HCT116 (cell line): ENCODE results near the gene NPR1. TPM values are rescaled to one million over a fixed set of nuclear protein-coding genes. Genes with fewer than 3 reads are reported as not detected.

Experiments used
- ATAC-seq: fragments of 200-7000 bp; cut with Tn5 transposase; 2 replicates; pipeline ENCODE4 v1.9.1; 2020; ENCODE audit warnings: mild to moderate bottlenecking, moderate library complexity
- BruUV-seq: library from RNA; stranded (reverse); fragments of 400-500 nt; replicated peaks from 2 replicates; lab custom pipeline; 2021; lab: Mats Ljungman, UMichigan
- CTCF ChIA-PET: fragments of 300-600 bp; sonication (Branson Sonifier 250); formaldehyde crosslinking; loops from one replicate; lab custom pipeline; 2021; ENCODE audit warnings: antibody characterized with exemption; lab: Charles Lee
- POLR2A ChIA-PET: fragments of 300-600, 350-600 bp; sonication (Branson Sonifier 250); formaldehyde crosslinking; loops from one replicate; lab custom pipeline; 2021; ENCODE audit warnings: antibody characterized with exemption; lab: Charles Lee
- RAD21 ChIA-PET, 2 experiments: fragments of 300-600 bp; sonication (Branson Sonifier 250); formaldehyde crosslinking; loops; one replicate each; lab custom pipeline; 2023; ENCODE audit warnings: low total read pairs in 2 of 2; ENCODE audit not compliant: uncharacterized antibody in 2 of 2, unreplicated experiment in 2 of 2, low non-redundant PET in 1 of 2; lab: Charles Lee
- DNase-seq: peaks from one replicate; pipeline ENCODE4 v3.0.0-alpha.2; 2010; ENCODE audit warnings: low read depth, low spot score
- H2AFZ ChIP-seq: fragments of 200-600 bp; shearing (Covaris generic), sonication (generic); 2 replicates; pipeline ENCODE4 v1.6.1; 2017; ENCODE audit warnings: low read depth, mixed run types, mixed read lengths, antibody characterized with exemption, low read length; ENCODE audit not compliant: poor library complexity, severe bottlenecking
- H3K27ac ChIP-seq: 2 replicates; pipeline ENCODE4 v1.5.1; 2012; ENCODE audit warnings: low read depth, low read length
- H3K27me3 ChIP-seq: fragments of 200-600 bp; sonication (generic); 2 replicates; pipeline ENCODE4 v1.6.1; 2016; ENCODE audit warnings: mixed run types, low read length, mixed read lengths; ENCODE audit not compliant: insufficient read depth
- H3K36me3 ChIP-seq, 2 experiments: fragments of 200-500 bp in 1 of 2; fragments of 200-600 bp in 1 of 2; sonication (Bioruptor generic) in 1 of 2; sonication (generic) in 1 of 2; 2 replicates each; pipeline versions ENCODE4 v1.5.1 to v1.6.1; 2014 to 2016; ENCODE audit warnings: low read length in 2 of 2, inconsistent platforms in 1 of 2, mixed read lengths in 1 of 2, mixed run types in 1 of 2; ENCODE audit not compliant: insufficient read depth in 2 of 2, control insufficient read depth in 1 of 2
- H3K4me1 ChIP-seq, 2 experiments: fragments of 200-600 bp in 1 of 2; sonication (generic) in 1 of 2; 2 replicates each; pipeline versions ENCODE4 v1.5.1 to v1.6.1; 2012 to 2017; ENCODE audit warnings: low read length in 2 of 2, inconsistent platforms in 1 of 2, mild to moderate bottlenecking in 1 of 2, mixed read lengths in 1 of 2, mixed run types in 1 of 2, moderate library complexity in 1 of 2; ENCODE audit not compliant: insufficient read depth in 2 of 2, control insufficient read depth in 1 of 2
- H3K4me2 ChIP-seq: fragments of 200-600 bp; sonication (generic); 2 replicates; pipeline ENCODE4 v1.6.1; 2017; ENCODE audit warnings: mixed run types, low read length, mixed read lengths
- H3K4me3 ChIP-seq, 2 experiments: fragments of 200-600 bp in 1 of 2; sonication (generic) in 1 of 2; replicated peaks in 1 of 2; 2 replicates each; pipeline ENCODE4 v1.5.1; 2011 to 2016; ENCODE audit warnings: low read length in 2 of 2, control low read depth in 1 of 2, low read depth in 1 of 2, mild to moderate bottlenecking in 1 of 2, mixed read lengths in 1 of 2, mixed run types in 1 of 2
- H3K79me2 ChIP-seq: fragments of 200-600 bp; sonication (generic); 2 replicates; pipeline ENCODE4 v1.6.1; 2017; ENCODE audit warnings: mild to moderate bottlenecking, mixed run types, low read length, moderate library complexity, mixed read lengths; ENCODE audit not compliant: insufficient read depth
- H3K9ac ChIP-seq: fragments of 200-600 bp; sonication (generic); 2 replicates; pipeline ENCODE4 v1.6.1; 2016; ENCODE audit warnings: low read length, mixed read lengths
- H3K9me2 ChIP-seq: fragments of 200-600 bp; sonication (generic), shearing (Covaris generic); 2 replicates; pipeline ENCODE4 v1.6.1; 2017; ENCODE audit warnings: mixed run types, mild to moderate bottlenecking, moderate library complexity; ENCODE audit not compliant: insufficient read depth
- H3K9me3 ChIP-seq, 2 experiments: fragments of 200-500 bp in 1 of 2; fragments of 200-600 bp in 1 of 2; sonication (Bioruptor generic) in 1 of 2; sonication (generic) in 1 of 2; 2 replicates each; pipeline ENCODE4 v1.6.1; 2014 to 2017; ENCODE audit warnings: low read length in 2 of 2, mixed read lengths in 2 of 2, inconsistent platforms in 1 of 2, low read depth in 1 of 2, mild to moderate bottlenecking in 1 of 2, mixed run types in 1 of 2, moderate library complexity in 1 of 2; ENCODE audit not compliant: control insufficient read depth in 1 of 2, insufficient read depth in 1 of 2
- H4K20me1 ChIP-seq: fragments of 200-600 bp; sonication (generic), shearing (Covaris generic); 2 replicates; pipeline ENCODE4 v1.6.1; 2017; ENCODE audit warnings: mixed run types, mild to moderate bottlenecking, moderate library complexity; ENCODE audit not compliant: insufficient read depth
- CBX3 ChIP-seq: IDR thresholded peaks from 2 replicates; pipeline ENCODE4 v1.6.1; 2012; ENCODE audit warnings: low read depth
- CEBPB ChIP-seq: IDR thresholded peaks from 2 replicates; pipeline ENCODE4 v1.6.1; 2012; ENCODE audit warnings: low read depth
- EGR1 ChIP-seq: IDR thresholded peaks from 2 replicates; pipeline ENCODE4 v1.6.1; 2012; ENCODE audit warnings: low read depth
- ELF1 ChIP-seq: IDR thresholded peaks from 2 replicates; pipeline ENCODE4 v1.6.1; 2012; ENCODE audit warnings: low read depth, borderline replicate concordance
- EZH2 ChIP-seq: fragments of 200-600 bp; sonication (generic); IDR thresholded peaks from 2 replicates; pipeline ENCODE4 v1.6.1; 2017; ENCODE audit warnings: antibody characterized with exemption, mixed run types
- EZH2phosphoT487 ChIP-seq: fragments of 200-600 bp; IDR thresholded peaks from 2 replicates; pipeline ENCODE4 v1.6.1; 2018; ENCODE audit warnings: antibody characterized with exemption, borderline replicate concordance
- JUND ChIP-seq: IDR thresholded peaks from 2 replicates; pipeline ENCODE4 v1.6.1; 2012
- POLR2A ChIP-seq: IDR thresholded peaks from 2 replicates; pipeline ENCODE4 v1.7.0; 2011; ENCODE audit warnings: borderline replicate concordance; ENCODE audit not compliant: insufficient read depth, insufficient read length; ENCODE audit errors: extremely low read depth
- RAD21 ChIP-seq: IDR thresholded peaks from 2 replicates; pipeline ENCODE4 v1.6.1; 2012; ENCODE audit warnings: low read depth, mild to moderate bottlenecking
- SP1 ChIP-seq: IDR thresholded peaks from 2 replicates; pipeline ENCODE4 v1.6.1; 2012; ENCODE audit warnings: low read depth
- ZFX ChIP-seq: fragments of 450-650 bp; IDR thresholded peaks from 2 replicates; pipeline ENCODE4 v1.6.1; 2017
- ZNF274 ChIP-seq: fragments of 200-500 bp; sonication (Bioruptor generic); IDR thresholded peaks from 2 replicates; pipeline ENCODE4 v1.6.1; 2014; ENCODE audit warnings: mild to moderate bottlenecking, low read depth, low read length, inconsistent platforms
- intact Hi-C: fragments of 100-400 bp; cut with micrococcal nuclease; formaldehyde crosslinking; loops from 2 replicates; pipeline ENCODE4 v1.10.0; 2022
- total RNA-seq: library from RNA; stranded (reverse); gene quantifications from one replicate; pipeline ENCODE4 v1.2.1, GENCODE V29; 2021; ENCODE audit not compliant: unreplicated experiment
- TF ChIP-seq, protein P1 (sequence below): IDR thresholded peaks from 2 replicates; pipeline ENCODE4 v1.6.1; 2012; ENCODE audit warnings: low read depth
- TF ChIP-seq, protein P2 (sequence below): IDR thresholded peaks from 2 replicates; pipeline ENCODE4 v1.6.1; 2011; ENCODE audit warnings: mild to moderate bottlenecking, low read length, moderate library complexity; ENCODE audit not compliant: insufficient replicate concordance; ENCODE audit errors: extremely low read depth
- TF ChIP-seq, protein P3 (sequence below): IDR thresholded peaks from 2 replicates; pipeline ENCODE4 v1.6.1; 2012
- TF ChIP-seq, protein P4 (sequence below): IDR thresholded peaks from 2 replicates; pipeline ENCODE4 v1.6.1; 2012

The NPR1 gene
- total RNA-seq, 1 experiment from 2014 or later: 0.07 TPM

DNA sequence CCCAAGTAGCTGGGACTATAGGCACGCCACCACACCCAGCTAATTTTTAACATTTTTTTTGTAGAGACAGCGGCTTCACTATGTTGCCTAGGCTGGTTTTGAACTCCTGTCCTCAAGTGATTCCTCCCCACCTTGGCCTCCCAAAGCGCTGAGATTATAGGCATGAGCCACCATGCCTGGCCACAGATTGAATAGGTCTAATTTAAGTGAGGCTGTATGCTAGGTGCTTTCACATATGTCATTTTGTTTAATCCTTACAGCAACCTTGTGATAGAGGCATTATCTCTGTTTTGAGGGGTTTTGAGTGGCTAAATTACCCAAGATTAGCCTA, 56.6 kb downstream of the NPR1 start:
- DNase-seq: no peak
- no peak overlapping the region for H3K4me2 ChIP-seq
- ChIA-PET CTCF (no interaction called here), POLR2A (no interaction called here), RAD21 (no interaction called here)
- H3K9ac ChIP-seq: no peak overlapping the region
- no peak overlapping the region for H3K27ac ChIP-seq
- H3K4me1 ChIP-seq: peaks cover 0 to 19% of the 10 kb centered on the region in 2 experiments; a peak in 2 of 4 replicates
- no TSS peak for BruUV-seq
- H2AFZ ChIP-seq: no peak overlapping the region
- no peaks in the 10 kb centered on the region for H3K9me2 ChIP-seq
- 0 out of 4 replicates have a peak, but pooled peaks cover 0 to 2% of the 10 kb centered on the region in 2 experiments for H3K36me3 ChIP-seq
- no peak for ATAC-seq
- H4K20me1 ChIP-seq: no peaks in the 10 kb centered on the region
- H3K4me3 ChIP-seq: no peak overlapping the region
- H3K27me3 ChIP-seq: no peaks in the 10 kb centered on the region
- H3K79me2 ChIP-seq: peaks cover 7% of the 10 kb centered on the region; the same call in 1 of the 2 replicates
- intact Hi-C loops: no loop called here
- no peak for TF ChIP-seq ZNF274
- TF ChIP-seq, protein P1, sequence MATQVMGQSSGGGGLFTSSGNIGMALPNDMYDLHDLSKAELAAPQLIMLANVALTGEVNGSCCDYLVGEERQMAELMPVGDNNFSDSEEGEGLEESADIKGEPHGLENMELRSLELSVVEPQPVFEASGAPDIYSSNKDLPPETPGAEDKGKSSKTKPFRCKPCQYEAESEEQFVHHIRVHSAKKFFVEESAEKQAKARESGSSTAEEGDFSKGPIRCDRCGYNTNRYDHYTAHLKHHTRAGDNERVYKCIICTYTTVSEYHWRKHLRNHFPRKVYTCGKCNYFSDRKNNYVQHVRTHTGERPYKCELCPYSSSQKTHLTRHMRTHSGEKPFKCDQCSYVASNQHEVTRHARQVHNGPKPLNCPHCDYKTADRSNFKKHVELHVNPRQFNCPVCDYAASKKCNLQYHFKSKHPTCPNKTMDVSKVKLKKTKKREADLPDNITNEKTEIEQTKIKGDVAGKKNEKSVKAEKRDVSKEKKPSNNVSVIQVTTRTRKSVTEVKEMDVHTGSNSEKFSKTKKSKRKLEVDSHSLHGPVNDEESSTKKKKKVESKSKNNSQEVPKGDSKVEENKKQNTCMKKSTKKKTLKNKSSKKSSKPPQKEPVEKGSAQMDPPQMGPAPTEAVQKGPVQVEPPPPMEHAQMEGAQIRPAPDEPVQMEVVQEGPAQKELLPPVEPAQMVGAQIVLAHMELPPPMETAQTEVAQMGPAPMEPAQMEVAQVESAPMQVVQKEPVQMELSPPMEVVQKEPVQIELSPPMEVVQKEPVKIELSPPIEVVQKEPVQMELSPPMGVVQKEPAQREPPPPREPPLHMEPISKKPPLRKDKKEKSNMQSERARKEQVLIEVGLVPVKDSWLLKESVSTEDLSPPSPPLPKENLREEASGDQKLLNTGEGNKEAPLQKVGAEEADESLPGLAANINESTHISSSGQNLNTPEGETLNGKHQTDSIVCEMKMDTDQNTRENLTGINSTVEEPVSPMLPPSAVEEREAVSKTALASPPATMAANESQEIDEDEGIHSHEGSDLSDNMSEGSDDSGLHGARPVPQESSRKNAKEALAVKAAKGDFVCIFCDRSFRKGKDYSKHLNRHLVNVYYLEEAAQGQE: no peak
- TF ChIP-seq EZH2: no peak
- TF ChIP-seq SP1: no peak
- no peak for TF ChIP-seq POLR2A
- TF ChIP-seq ELF1: no peak
- no peak for TF ChIP-seq EGR1
- TF ChIP-seq CBX3: no peak
- no peaks in the 10 kb centered on the region for H3K9me3 ChIP-seq

DNA sequence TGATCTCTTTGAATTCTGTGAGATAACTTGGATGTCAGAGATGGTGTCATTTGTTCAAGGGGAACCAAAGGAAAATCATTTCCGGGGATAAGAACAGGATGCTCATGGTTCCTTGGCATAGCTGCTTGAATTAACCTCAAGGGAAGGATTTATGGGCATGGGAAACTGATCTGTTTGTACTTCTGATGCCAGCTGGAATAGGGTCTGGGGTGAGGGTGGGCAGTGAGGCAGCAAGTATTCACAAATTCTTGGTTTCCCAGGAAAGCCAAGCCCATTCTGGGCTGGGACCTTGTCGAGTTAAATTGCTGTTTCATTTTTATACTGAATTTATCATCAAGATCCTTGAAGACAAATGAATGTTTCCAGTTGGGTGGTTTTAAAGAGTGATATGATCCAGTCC, 63.5 kb downstream of the NPR1 start:
- CTCF ChIA-PET: no interaction called here
- BruUV-seq: no TSS peak
- intact Hi-C loops: no loop called here
- Histone ChIP-seq H3K4me2 (no peak overlapping the region), H3K4me3 (no peak overlapping the region), H3K9me2 (no peaks in the 10 kb centered on the region), H3K9me3 (no peaks in the 10 kb centered on the region), H2AFZ (no peak overlapping the region), H3K9ac (no peak overlapping the region), H4K20me1 (no peaks in the 10 kb centered on the region), H3K27ac (no peak overlapping the region), H3K79me2 (no peaks in the 10 kb centered on the region), H3K4me1 (no peaks in the 10 kb centered on the region), H3K27me3 (no peaks in the 10 kb centered on the region), H3K36me3 (peaks cover 20 to 44% of the 10 kb centered on the region in 2 experiments)
- ATAC-seq: no peak
- no peak for TF ChIP-seq ZFX
- TF ChIP-seq, protein P2, sequence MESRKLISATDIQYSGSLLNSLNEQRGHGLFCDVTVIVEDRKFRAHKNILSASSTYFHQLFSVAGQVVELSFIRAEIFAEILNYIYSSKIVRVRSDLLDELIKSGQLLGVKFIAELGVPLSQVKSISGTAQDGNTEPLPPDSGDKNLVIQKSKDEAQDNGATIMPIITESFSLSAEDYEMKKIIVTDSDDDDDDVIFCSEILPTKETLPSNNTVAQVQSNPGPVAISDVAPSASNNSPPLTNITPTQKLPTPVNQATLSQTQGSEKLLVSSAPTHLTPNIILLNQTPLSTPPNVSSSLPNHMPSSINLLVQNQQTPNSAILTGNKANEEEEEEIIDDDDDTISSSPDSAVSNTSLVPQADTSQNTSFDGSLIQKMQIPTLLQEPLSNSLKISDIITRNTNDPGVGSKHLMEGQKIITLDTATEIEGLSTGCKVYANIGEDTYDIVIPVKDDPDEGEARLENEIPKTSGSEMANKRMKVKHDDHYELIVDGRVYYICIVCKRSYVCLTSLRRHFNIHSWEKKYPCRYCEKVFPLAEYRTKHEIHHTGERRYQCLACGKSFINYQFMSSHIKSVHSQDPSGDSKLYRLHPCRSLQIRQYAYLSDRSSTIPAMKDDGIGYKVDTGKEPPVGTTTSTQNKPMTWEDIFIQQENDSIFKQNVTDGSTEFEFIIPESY: no peak
- TF ChIP-seq, protein P3, sequence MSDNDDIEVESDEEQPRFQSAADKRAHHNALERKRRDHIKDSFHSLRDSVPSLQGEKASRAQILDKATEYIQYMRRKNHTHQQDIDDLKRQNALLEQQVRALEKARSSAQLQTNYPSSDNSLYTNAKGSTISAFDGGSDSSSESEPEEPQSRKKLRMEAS: no peak
- TF ChIP-seq, protein P4, sequence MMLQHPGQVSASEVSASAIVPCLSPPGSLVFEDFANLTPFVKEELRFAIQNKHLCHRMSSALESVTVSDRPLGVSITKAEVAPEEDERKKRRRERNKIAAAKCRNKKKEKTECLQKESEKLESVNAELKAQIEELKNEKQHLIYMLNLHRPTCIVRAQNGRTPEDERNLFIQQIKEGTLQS: no peak
- TF ChIP-seq CBX3: no peak
- TF ChIP-seq JUND: no peak
- no peak for TF ChIP-seq EZH2
- no peak for TF ChIP-seq RAD21
- TF ChIP-seq EZH2phosphoT487: no peak
- no peak for TF ChIP-seq CEBPB
- RAD21 ChIA-PET: no interaction called here
- POLR2A ChIA-PET: no interaction called here
- no peak for DNase-seq
